Measurements from ENCODE around the gene TNP2.

TNP2 gene

DNA sequence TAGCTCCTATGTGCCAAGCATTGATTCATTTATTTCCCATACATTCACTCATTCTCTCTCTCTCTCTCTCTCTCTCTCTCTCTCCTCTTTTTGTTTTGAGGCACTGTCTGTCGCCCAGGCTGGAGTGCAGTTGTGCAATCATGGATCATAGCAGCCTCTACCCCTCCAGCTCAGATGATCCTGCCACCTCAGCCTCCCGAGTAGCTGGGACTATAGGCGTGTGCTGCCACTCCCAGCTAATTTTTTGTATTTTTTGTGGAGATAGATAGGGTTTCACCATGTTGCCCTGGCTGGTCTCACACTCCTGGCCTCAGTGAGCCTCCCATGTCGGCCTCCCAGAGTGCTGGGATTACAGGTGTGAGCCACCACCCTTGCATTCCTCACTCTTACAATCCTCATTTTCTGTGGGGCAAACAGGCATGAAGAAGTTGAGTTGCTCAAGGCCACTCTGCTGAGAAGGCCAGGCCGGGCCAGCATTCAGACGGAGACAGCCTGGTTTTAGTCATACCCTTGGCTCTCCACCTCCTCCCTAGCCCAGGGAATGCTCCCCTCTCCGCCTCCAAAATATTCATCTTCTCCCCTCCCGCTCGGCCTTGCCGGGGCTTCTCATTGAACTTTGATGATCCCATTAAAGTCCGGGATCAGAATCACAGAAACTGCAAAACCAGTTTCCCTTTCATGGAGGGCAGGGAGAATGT is 7.9 kb upstream of the TNP2 start:
- no peak for DNase-seq

DNA sequence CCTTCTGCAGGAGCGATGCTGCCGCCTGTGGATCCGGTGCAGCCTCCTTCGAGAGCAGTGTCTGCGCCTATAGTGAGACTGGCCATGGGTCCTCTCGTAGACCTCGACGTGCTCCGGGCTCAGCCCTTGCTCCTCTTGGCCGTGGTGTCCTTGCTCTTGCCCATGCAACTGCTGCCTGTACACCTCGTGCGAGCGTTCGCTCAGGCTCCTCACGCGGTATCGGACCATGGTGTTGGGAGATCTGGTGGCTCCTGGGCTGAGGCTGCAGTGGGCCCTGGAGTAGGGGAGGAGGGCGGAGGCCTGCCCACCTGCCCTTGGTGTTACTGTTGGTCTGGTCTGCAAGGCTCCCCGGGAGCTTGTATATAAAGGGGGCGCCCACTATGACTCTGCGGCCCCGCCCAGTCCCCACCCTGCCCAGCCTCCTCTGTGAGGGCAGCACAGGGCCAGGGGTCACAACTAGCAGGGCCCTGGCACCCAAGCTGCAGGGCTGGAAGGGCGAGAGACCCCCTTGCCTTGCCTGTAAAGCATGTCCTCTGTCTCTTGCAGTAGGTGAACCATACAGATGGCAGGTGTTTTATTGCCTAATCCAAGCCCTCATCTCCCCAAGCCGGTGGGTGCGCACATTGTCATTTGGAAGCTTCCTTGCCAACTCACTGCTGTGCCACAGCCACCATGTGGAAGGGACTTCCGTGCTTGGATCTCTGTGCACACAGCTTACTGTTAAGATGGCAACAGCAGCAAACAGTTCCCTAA is 7.2 kb upstream of the TNP2 start, which contains the start of gene PRM2:
Gene PRM2, minus strand, starts transcription at position 338 of the 753 bp plus-strand sequence. Its CDS starts 110 bp downstream, at position 228.
- DNase-seq: no peak

DNA sequence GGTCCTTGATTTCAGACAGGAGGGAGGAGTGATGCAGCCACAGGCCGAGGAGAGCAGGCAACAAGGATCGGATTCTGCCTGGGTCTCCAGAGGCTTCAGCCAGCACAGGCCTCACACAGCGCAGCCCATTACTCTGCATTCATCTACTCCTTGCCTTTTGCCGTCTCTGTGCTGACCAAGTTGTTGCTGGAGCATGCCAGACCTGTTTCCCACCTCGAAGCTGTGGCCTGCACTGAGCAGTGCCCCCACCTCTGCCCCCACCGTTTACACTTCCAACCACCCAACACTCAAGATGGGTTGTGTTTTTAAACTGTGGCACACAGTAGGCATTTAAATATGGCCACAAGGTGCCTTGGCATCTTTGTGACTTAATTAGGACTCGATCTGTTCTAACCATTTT is 5.8 kb upstream of the TNP2 start:
- DNase-seq: no peak

DNA sequence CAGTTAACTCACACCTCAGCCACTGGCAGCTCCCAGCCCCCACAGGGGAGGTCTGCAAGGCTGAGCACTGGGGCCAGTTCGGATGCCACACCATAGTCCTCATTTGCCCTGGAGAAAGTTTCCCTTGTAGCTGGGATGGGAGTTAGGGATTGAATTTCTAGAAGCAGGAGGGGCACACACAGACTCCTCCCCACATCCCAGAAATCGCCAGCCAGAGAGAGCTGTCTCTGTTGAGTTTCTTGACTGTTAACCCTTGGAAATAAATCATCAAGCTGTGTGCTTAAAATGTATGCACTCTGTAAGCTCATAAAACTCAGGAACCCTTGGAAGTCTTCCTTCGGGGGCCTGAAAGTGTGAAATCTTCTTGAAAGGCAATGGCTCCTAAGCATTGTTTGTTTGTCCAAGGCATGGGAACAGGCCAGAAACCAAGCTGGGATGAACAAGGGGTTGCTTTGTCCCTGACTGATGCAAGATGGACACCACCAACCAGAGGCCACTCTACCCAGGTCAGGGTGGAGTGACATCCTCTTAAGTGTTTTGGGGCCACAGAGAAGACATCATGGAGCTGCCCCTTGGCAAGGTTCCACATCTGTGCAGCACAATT is 4.7 kb upstream of the TNP2 start:
- DNase-seq: no peak

DNA sequence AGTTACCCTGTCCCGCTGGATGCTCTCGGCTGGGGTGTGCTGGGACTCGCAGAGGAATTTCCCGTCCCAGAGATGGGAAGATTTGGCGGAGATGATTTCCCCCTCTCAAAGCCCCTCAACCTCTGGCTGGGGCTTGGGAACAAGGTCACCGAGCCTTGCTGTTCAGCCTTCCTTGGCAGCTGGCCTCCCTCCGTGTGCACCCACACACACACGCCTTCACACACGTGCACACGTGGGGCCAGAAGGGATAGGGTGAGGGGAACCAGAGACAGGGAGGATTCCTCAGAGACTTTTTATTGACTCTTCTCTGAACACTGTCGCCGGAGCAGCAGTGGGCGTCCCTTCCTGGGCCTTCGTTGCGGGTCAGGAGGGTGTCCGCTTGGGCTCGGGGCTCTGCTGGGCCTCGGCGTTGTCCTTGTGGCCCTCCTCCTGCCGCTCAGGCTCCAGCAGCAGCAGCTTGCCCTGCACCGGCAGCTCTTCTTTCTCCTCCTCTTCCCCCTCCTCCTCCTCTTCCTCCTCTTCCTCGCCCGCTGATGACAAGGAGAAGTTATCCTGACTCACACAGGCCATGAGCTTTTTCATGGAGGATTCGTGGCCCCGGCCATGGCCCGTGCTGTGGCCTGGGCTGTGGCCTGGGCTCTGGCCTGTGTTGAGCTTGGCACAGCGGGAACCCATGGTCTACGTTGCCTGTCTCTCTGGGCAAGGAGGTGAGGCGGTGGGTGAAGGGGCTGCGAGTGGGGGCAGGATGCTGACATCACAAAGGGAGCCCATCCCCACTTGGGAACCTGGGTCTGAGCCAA is 4.0 kb upstream of the TNP2 start, which contains the start of gene PRM3:
Gene PRM3, minus strand, starts transcription at position 709 of the 800 bp plus-strand sequence. Its CDS starts 34 bp downstream, at position 675.
- DNase-seq: no peak

DNA sequence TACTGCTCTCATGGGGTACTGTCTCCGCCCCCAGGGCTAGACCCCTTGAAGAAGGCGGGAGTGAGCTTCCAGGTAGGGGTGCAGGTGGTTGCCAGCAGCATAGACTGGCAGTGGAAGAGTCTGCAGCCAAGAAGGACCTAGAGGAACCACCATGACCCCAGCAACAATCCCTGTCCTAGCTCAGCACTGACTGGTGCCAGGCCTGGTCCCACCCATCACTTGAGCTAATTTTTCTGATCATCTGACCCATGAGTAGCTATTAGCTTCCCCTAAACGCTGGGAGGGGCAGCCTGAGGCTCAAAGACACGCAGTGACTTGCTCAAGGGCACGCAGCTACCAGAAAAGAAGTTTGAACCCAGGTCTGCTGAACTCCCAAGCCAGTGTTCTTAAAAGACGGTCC is 3.4 kb upstream of the TNP2 start:
- no peak for DNase-seq

DNA sequence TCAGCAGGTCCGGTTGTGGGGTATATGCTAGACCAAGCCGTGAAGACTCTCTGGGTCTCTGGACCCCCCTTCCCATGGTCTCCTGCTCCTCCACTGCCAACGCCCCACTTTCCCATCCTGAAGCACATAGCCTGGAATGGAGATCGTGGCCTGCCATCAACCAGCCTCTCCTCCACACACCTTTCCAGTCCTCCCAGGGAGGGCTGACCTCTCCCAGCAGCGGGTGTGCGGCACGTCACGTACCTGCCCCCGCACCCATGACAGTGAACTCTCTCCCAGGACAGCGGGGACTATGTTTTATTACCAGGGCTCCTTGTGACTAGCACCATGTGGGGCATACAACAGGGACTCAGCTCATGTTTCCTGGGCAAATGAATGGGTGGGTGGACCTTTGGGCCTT is 2.5 kb upstream of the TNP2 start:
- DNase-seq: no peak

DNA sequence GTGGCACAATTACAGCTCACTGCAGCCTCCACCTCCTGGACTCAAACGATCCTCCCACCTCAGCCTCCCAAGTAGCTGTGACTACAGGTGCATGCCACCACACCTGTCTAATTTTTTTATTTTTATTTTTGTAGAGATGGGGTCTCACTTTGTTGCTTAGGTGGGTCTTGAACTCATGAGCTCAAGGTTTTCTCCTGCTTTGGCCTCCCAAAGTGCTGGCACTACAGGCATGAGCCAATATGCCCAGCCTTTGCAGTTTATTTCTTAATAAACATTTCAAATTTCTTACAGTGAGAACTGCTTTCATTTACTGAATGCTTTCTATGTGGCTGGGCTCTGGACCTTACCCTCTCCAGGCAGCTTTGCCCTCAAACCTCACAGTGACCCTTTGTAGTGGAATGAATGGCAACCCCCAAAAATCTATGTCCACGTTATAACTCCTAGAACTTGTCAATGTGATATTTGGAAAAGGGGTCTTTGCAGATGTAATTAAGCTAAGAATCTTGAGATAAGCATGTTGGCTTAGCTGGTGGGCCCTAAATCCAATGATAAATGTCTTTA is 1.6 kb upstream of the TNP2 start:
- no peak for DNase-seq

DNA sequence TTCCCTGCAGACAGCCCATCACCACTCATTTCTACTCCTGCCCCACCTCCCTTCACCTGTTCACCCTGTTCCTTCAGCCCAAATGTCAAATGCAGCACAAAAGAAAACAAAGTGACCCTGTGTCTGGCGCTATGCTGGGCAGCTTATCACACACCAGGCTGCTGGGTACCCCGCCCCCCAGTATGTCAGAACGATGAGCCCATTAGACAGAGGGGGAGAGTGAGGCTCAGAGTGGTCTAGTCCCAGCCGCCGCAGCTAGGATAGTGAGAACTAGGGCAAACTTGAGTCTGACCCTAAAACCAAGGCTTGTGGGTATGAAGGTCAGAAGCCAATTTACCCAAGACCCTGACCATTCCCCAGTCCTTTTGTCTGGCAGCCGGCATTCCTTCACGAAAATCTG is 4.0 kb downstream of the TNP2 start:
- no peak for DNase-seq

DNA sequence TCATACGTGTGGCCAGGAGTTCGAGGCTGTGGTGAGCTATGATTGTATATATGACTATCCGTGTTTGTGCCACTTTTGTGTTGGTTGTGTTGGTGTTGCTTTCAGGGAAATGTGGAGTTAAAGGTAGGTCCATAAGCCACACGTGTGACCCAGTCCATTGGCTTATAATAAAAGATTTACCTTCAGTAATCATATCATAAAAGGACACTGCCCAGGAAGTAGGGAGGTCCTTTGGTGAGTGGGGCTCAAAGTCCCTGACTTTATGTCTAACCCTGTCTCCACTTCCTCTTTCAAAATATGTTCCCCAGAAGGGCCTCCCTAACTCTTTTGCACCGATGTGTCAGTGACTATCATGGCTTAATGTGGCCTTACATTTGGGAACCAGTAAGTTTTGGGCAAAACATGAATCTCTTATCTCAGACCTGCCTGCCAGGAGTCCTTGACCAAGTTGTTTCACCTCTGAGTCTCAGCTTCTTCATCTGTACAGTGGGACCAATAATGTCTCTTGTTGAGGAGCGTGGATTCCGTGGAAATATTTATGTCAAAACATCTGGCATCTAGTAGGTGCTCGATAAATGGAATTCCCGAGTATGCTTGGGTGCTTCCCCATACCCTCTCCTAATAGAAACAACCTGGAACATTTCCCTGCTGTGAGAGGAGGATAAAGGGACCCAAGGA is 4.8 kb downstream of the TNP2 start:
- DNase-seq: no peak

DNA sequence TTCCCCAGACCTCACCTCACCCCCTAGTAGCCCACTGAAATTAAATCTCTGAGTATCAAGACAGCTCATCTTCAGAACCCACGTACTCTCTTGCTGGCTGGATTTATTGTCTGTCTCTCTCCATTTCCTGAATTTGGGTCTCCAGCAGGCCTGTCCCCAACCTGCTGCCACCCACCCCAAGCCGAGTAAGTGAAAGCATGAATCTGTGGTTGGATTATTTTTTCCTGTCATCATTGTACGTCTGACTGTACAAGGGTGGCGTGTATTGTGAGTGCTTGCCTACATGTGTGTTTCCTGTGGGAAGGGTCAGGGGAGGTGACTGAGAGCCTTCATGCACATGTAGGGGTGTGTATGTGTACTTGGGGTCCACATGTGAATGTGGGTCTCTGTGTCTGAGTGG is 5.4 kb downstream of the TNP2 start:
- DNase-seq: no peak

DNA sequence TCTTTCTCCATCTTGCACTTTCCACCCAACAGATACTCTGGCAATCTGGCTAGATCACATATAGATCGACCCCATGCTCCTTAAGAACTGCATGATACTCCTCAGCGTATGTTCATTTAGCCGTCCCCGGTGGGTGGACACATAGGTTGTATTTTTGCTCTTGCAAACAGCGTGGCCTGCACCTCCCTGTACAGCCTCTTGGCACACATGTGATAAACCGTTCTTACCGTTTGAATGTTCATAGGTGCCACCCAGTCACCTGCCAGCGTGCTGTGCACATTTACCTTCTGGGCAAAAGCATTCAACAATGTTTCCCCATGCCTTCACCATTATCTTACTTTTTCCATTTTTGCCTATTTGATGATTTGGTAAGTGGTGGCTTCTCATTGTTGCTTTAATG is 6.2 kb downstream of the TNP2 start:
- no peak for DNase-seq

DNA sequence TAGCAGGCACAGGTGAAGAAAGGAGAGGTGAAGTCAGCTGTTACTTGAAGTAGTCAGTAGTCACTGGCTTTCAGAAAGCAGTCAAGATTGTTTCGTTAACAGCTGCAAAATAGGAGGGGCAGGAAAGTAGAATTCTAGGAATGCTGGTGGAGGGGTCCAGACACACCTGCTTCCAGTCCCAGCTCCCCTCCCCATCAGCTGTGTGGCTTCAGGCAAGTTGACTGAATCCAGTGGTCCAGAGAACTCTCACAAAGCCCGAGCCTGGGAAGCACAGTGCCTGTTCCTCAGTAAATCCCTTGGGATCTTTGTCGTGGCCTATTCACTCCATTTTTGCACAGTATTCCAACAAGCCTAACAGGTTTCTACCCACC is 8.5 kb downstream of the TNP2 start:
- no peak for DNase-seq

DNA sequence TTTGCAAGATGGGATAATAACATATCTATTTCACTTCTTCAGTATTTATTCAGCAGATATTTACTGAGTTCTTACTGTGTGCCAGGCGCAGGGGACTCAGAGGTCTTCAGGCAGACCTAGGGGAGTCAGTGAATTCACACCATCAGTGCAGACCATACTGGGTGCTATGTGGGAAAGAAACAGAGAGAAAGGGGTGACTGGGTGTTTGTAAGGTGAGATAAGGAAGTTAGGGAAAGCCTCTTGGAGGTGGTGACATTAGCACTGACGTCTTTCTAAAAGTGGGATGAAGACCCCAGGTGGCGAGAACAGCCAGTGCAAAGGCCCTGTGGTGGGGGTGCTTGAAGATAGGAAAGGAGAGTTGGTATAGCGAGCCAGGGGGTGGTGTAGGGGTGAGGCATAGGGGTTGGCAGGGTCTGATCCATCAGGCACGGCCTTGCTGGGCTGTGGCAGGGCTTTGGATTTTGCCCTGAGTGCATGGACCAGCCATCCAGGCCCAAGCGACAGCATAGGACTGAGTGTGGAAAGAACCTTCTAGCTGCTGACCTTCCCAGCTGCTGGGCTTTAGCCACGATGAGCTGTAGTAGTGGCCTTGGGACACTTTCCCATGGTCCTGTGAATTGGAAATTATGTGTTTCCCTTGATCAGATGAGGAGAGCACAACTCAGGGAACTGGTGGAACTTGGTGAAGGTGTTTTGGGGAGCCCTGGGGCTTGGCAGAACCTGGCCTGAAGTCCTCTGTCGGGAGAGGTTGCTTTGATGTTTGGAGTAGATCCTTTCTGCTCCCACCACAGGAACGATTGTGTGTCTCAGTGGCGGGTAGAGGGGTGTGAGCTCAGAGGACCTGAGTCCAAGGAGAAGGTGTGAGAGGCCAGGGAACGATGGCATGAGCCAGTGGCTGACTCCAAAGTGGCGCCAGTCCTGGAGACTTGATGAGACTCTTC is 9.2 kb downstream of the TNP2 start:
- no peak for DNase-seq

DNA sequence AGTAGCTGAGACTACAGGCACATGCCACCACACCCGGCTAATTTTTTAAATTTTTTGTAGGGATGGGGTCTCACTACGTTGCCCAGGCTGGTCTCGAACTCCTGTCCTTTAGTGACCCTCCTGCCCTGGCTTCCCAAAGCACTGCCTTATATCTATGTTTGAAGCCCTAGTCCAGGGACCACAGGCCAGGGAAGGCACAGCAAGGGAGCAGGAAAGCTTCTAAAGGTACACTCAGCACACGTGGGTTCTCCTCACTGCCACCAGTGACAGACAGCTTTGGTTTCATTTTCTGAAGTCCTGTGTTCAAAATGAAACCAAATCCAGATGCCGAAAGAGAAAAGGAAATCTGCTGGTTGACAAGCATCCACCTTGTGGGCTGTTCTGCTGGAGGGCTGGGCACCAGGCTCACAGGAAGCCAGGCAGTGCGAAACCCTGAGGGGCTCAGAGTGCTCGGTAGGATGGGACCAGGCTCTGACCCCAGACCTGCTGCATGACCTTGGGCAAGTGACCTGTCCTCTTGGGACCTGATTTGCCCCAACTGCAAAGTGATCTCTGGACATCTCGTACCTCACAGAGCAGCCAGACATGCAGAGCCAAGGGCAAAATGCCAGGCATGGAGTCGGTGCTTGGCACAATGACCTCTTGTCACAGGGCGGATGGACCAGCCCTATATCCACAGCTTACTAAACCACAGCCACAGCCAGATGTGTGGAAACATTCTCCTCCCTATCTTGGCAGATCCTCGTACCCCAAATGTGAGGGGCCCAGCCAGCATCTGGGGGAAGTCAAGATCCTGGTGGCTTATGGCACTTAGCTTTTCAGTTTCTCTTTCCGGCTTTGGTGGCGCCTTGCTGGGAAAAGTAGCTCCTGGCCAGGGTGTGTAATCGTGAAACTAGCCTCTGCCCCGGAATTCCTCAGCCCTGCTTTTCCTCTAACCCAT is 10.3 kb downstream of the TNP2 start:
- peak; percentile 36 to 61 for DNase-seq

DNA sequence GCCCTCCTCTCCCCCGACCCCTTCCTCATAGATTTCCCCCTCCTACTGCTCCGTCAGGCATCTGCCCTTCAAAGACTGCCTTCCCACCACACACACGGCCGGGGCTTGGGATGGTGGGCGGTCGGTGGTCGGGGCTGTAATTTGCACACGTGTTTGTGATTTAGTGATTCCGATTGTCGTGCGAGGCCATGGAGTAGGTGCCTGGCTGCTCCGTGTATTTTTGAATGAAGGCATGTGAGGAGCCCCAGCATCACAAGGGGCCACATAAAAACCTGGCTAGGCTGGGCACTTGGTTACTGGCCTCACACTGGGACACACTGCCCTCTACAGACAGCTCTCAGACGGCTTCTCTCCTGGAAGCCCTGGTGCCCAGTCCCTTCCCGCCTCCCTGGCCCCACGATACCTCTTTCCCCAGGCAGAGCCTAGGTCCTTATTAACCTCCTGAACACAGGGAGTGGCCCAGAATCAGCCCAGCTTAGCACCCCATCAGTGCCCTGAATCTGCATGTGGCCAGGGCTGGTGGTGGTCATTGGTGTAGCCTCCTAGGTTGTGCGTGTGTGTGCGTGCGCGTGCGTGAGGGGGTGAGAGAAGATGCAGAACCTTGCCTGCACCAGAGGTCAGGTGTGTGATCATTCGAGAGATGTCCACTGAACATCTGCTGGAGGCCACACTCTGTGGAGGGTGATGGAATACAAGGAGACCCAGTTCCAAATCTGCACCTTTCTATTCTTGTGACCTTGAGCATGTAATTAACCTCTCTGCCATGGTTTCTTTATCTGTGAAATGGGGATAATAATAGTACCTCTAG is 11.8 kb downstream of the TNP2 start:
- DNase-seq: peak; percentile 65 to 79

DNA sequence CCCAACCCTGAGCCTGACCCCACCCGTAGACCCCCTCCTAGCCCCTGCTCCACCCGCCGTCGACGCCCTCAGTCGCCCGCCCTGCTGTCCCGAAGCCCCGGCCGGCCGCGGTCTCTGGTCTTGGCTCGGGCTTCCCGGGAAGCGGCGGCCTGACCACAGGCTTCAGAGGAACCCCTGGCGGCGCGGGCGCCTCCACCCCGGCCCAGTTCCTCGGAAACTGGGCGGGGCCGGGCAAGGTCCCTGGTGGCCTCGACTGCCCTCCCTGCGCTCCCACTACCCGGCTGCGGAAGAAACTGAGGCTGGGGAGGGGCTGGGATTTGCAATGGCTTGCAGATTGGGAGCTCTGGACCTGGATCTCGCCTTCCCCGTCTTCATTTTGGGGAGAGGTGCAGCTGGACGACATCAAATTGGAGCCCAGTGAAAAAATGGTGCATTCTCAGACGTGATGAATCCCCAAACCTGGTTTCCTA is 12.4 kb downstream of the TNP2 start:
- DNase-seq: no peak

DNA sequence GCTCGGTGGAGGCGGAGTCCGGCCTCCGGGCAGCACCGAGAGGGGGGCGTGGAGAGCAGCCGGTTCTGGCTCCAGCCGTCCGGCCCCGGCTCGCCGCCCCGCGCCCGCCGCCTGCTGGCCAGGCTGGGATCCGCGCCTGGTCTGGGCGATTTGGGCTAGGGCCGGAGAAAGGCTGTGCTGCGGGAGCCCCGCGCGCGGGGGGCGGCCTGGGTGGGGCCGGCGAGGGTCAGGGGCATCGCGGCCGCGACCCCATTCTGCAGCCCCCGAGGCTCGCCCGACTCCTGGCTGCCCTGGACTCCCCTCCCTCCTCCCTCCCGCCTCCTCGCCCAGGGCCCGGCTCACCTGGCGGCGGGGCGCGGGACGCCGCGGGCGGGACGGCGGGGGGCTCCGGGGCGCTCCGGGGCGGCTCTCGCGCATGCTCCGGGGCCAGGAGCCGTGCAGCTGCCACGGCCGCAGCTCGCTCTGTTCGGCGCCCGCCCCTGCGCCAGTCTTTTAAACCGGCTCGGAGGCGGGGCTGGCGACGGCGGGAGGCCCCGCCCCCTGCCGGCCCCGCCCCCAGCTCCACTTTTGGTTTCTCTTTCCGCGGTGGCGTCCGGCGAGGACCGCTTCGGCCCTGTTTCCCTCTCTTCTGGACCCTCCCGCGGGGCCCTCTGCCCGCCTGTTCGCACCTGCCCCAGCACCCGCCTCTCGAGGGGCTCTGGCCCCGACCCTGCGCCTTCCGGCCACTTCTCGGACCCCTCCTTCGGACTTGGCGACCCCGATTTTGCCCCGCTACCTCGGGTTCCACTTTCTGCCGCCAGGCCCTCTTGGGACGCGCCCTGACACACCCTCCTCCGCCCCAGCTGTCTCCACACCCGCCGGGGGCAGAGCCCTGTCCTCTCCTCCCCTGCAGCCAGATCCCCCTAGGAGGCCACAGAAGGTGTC is 13.1 kb downstream of the TNP2 start, which contains the start of gene SOCS1:
Gene SOCS1, minus strand, starts transcription at position 468 of the 924 bp plus-strand sequence. CDS start 726 bp downstream, outside the sequence.
- DNase-seq: peak; percentile 72 to 78
